GM20000 (cell line): ENCODE results near the gene TMEFF1.

Source experiments
- DNase-seq: peaks from one replicate; pipeline ENCODE4 v3.0.0; 2012; ENCODE audit warnings: low spot score
- CTCF ChIP-seq: IDR thresholded peaks from 2 replicates; pipeline ENCODE4 v1.5.1; 2012; ENCODE audit warnings: mild to moderate bottlenecking, control low read depth; ENCODE audit errors: extremely low read depth, missing control alignments

TMEFF1 gene

GRCh38 chr9:100466829-100467221, 6.1 kb upstream of the TMEFF1 start:
- no peak for DNase-seq

GRCh38 chr9:100468041-100468440, 4.9 kb upstream of the TMEFF1 start:
- no peak for DNase-seq
- TF ChIP-seq CTCF = no peak

More at GRCh38 chr9:100466829-100467221, 6.1 kb upstream of the TMEFF1 start:
- TF ChIP-seq CTCF = no peak

- no peak for DNase-seq
- TF ChIP-seq CTCF = no peak
These were observed 681 bp upstream of the TMEFF1 start for GRCh38 chr9:100472268-100472667.

GRCh38 chr9:100473276-100474081, 530 bp downstream of the TMEFF1 start:
- DNase-seq = peak; percentile 73
- no peak for TF ChIP-seq CTCF

GRCh38 chr9:100474082-100474923, 1.4 kb downstream of the TMEFF1 start:
- TF ChIP-seq CTCF = no peak
- peak; percentile 30 for DNase-seq

GRCh38 chr9:100474924-100475276, 2.0 kb downstream of the TMEFF1 start:
- DNase-seq = no peak
- TF ChIP-seq CTCF = no peak

- DNase-seq = no peak
- no peak for TF ChIP-seq CTCF
These were observed 4.3 kb downstream of the TMEFF1 start for GRCh38 chr9:100477241-100477640.
